Ectodermal cell (in vitro differentiated cells): ENCODE results near the gene NAA50.
A peak's percentile ranks its signal among the peaks of the same experiment; 100 is the strongest.

Source experiments
- H3K27ac ChIP-seq: 2 replicates; pipeline ENCODE4 v1.7.0; 2013; ENCODE audit warnings: mild to moderate bottlenecking, low read depth, low read length; ENCODE audit not compliant: insufficient read depth, poor library complexity, severe bottlenecking
- H3K27me3 ChIP-seq: 2 replicates; pipeline ENCODE4 v1.7.0; 2013; ENCODE audit warnings: mild to moderate bottlenecking, low read length; ENCODE audit not compliant: insufficient read depth, control insufficient read depth, poor library complexity, severe bottlenecking
- H3K36me3 ChIP-seq: one replicate; pipeline ENCODE4 v1.7.0; 2013; ENCODE audit warnings: low read length; ENCODE audit not compliant: control insufficient read depth, insufficient read depth
- H3K4me1 ChIP-seq: one replicate; pipeline ENCODE4 v1.7.0; 2013; ENCODE audit warnings: low read length; ENCODE audit not compliant: control insufficient read depth, insufficient read depth
- H3K4me3 ChIP-seq: 2 replicates; pipeline ENCODE4 v1.7.0; 2013; ENCODE audit warnings: low read depth, low read length, control low read depth; ENCODE audit not compliant: insufficient read depth
- H3K9me3 ChIP-seq: 2 replicates; pipeline ENCODE4 v1.7.0; 2013; ENCODE audit warnings: mild to moderate bottlenecking, low read length, moderate library complexity; ENCODE audit not compliant: control insufficient read depth
- WGBS, 2 experiments: methylation state at CpG; one replicate each; pipeline ENCODE4 v1.1.7; 2013; ENCODE audit warnings: missing lambda C conversion rate in 2 of 2; 5-methylcytosine and 5-hydroxymethylcytosine counted together

NAA50 gene

DNA sequence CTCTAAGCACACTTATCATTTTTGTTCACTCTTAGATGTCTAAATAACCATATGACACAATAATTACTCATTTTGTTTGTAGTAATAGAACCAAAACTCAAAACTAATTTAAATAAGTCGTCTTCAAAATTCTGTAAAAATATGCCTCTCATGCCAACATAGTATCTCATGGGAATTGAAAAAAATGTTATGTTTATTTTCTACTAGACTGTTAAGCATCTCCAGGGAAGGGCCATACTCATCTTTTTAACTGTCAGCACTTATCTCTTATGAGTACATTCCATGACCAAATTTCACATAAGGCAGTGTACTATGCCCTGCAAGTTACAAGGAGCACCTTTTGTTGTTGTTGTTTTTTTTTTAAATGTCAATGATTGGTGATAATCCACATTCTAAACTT is 31.3 kb downstream of the NAA50 start:
- H3K4me1 ChIP-seq: no peaks in the 10 kb centered on the region
- no CpG with 5 or more reads among the region's 1 CpG for WGBS, 2 experiments
- no peak overlapping the region for H3K4me3 ChIP-seq
- H3K27ac ChIP-seq: no peak overlapping the region
- H3K36me3 ChIP-seq: no peaks in the 10 kb centered on the region
- H3K27me3 ChIP-seq: no peaks in the 10 kb centered on the region
- no peaks in the 10 kb centered on the region for H3K9me3 ChIP-seq

DNA sequence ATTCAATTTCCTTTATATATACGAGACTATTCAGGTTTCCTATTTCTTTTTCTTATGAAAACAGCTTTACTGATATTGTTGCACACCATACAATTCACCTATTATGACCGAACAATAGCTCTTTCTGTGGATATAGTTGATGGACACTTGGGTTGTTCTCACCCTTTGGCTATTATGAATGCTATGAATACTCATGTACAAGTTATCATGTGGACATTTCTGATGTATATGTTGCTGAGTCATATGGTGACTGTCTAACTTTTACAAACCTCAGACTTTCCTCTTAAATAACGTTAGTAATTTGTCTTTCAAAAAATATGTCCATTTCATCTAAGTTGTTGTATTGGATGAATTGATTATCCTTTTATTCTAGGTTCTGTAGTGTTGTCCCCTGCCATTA is 33.9 kb downstream of the NAA50 start:
- WGBS, 2 experiments: 88 to 100% methylated on average over 1 of the region's 3 CpGs
- H3K36me3 ChIP-seq: no peaks in the 10 kb centered on the region
- no peaks in the 10 kb centered on the region for H3K27me3 ChIP-seq
- no peaks in the 10 kb centered on the region for H3K9me3 ChIP-seq
- H3K4me1 ChIP-seq: no peaks in the 10 kb centered on the region
- H3K27ac ChIP-seq: no peak overlapping the region
- no peak overlapping the region for H3K4me3 ChIP-seq

DNA sequence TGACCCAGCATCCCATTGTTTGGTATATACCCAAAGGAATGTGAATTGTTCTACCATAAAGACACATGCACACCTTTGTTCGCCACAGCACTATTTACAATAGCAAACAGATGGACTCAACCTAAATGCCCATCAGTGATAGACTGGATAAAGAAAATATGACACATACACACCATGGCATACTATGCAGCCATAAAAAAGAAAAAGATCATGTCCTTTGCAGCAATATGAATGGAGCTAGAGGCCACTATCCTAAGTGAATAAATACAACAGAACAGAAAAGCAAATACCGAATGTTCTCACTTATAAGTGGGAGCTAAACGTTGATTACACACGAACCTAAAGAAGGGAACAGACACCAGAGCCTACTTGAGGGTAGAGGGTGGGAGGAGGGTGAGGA is 38.2 kb downstream of the NAA50 start:
- Histone ChIP-seq H3K27ac (no peak overlapping the region), H3K4me3 (no peak overlapping the region), H3K9me3 (no peaks in the 10 kb centered on the region), H3K4me1 (no peaks in the 10 kb centered on the region), H3K36me3 (no peaks in the 10 kb centered on the region), H3K27me3 (no peaks in the 10 kb centered on the region)
- 90 to 93% methylated on average over 4 of the region's 4 CpGs for WGBS, 2 experiments

DNA sequence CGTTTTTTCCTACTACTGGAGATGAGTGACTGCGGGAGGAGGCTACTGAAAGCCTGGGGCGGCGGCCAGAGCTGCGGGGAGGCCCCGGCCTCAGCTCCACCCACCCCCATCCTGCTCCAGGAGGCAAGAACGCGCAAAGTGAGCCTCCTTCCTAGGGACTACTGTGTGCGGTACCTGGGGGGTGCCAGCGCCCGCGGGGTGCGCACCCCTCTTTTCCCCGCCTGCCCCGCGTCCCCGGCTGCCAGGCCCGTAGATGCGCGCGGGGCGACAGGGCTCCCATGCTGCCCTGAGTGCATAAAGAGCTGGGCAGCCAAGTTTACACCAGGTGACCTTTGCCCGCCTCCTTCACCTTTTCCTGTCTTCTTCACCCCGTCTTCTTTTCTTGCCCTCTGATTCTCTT is 47.1 kb downstream of the NAA50 start:
- 79 to 83% methylated on average over 24 of the region's 24 CpGs for WGBS, 2 experiments
- no peaks in the 10 kb centered on the region for H3K36me3 ChIP-seq
- H3K27ac ChIP-seq: no peak overlapping the region
- no peaks in the 10 kb centered on the region for H3K27me3 ChIP-seq
- H3K4me3 ChIP-seq: no peak overlapping the region
- no peaks in the 10 kb centered on the region for H3K9me3 ChIP-seq
- peaks cover 8% of the 10 kb centered on the region for H3K4me1 ChIP-seq

DNA sequence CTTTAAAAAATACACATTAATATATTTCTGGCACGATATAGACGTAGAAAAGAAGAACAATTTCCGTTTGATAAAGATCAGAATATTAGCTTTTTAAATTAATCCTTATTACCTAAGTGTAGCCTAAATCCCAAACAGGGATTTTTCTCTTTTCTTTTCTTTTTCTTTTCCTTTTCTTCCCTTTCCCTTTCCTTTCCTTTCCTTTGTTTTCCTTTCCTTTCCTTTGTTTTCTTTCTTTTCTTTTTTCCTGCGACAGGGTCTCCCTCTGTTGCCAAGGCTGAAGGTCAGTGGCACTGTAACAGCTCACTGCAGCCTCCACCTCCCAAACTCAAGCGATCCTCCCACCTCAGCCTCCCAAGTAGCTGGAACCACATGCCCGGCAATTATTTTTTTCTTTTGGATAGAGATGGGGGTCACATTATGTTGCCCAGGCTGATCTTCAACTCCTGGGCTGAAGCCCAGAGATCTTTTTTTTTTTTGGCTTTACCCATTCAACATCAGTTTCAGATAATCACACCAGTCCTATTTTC is 47.8 kb downstream of the NAA50 start:
- H3K9me3 ChIP-seq: no peaks in the 10 kb centered on the region
- no peaks in the 10 kb centered on the region for H3K27me3 ChIP-seq
- WGBS, 2 experiments: 94% methylated on average over 6 of the region's 6 CpGs
- no peaks in the 10 kb centered on the region for H3K36me3 ChIP-seq
- H3K4me1 ChIP-seq: peaks cover 8% of the 10 kb centered on the region
- no peak overlapping the region for H3K4me3 ChIP-seq
- H3K27ac ChIP-seq: no peak overlapping the region

DNA sequence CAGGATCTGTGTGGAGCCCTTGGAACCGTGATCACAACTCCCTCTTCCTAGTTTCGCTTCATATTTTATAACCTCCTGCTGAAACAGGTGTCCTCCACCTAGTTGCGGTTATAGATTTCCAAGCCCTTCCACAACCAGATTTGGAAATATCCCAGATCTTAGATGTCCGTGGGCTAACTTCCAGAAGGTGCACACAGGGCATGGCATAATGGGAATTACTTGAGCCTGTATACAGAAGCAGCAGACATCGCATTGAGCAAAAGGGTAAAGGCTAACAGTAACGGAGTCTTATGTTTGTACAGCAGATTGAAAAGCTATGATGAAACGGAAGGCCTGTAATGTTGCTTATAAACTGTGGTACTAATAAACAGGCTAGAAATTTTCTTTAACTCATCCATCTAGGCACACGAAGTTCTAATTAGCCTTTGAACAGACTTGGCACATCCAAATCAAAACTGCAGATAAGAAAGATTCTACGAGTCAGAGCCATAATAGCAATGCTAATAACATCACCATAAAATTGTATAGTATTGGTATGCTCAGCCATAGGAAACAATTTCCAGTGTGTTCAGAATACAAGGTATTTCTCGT is 48.5 kb downstream of the NAA50 start:
- Histone ChIP-seq H3K27me3 (no peaks in the 10 kb centered on the region), H3K4me3 (peak overlapping the region; percentile 66), H3K9me3 (no peaks in the 10 kb centered on the region), H3K27ac (no peak overlapping the region), H3K4me1 (peaks cover 8% of the 10 kb centered on the region), H3K36me3 (no peaks in the 10 kb centered on the region)
- 60 to 64% methylated on average over 10 of the region's 10 CpGs for WGBS, 2 experiments

DNA sequence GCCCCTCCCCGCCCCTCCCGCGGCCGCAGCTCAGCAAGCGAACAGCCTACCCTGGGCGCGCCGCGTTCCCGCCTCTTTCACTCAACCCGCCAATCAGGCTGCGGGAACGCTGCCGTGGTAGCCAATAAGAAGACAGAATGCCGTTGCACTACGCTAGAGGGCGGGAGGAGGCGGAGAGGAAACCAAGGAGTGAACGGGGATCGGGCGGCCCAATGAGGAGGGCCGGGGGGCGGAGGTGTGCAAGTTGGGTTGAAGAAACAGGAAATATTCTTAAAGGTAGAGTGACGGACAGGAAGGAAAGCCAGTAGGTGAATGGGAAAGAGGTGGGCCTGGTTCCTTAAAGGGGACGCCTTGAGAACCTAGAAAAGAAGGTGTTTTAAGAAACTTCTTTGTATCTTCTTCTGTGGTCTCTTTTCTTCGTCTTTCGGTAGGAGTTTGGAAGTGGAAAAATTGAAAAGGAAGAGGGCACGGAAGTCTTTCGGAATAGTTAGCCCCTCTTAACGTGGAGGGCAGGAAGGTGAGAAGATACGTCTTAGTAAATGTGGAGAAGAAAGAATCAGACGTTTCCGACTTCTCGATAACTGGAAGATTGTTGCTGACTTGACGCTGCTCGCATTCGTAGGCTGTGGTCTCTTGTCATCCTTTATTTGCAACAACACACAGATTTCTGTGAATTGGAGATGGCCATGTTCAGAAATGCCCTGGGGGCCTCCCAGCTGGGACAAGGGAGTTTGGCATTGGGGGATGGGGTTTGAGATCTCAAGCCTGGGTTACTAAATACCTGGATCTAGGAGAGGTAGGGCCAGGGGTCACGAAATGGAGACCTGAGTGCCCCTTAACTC is 49.2 kb downstream of the NAA50 start:
- H3K4me3 ChIP-seq: peak overlapping the region; percentile 66
- no peaks in the 10 kb centered on the region for H3K36me3 ChIP-seq
- peaks cover 8% of the 10 kb centered on the region for H3K4me1 ChIP-seq
- H3K27me3 ChIP-seq: no peaks in the 10 kb centered on the region
- no peak overlapping the region for H3K27ac ChIP-seq
- H3K9me3 ChIP-seq: no peaks in the 10 kb centered on the region
- WGBS, 2 experiments: 0 to 1% methylated on average over 35 to 38 of the region's 38 CpGs

DNA sequence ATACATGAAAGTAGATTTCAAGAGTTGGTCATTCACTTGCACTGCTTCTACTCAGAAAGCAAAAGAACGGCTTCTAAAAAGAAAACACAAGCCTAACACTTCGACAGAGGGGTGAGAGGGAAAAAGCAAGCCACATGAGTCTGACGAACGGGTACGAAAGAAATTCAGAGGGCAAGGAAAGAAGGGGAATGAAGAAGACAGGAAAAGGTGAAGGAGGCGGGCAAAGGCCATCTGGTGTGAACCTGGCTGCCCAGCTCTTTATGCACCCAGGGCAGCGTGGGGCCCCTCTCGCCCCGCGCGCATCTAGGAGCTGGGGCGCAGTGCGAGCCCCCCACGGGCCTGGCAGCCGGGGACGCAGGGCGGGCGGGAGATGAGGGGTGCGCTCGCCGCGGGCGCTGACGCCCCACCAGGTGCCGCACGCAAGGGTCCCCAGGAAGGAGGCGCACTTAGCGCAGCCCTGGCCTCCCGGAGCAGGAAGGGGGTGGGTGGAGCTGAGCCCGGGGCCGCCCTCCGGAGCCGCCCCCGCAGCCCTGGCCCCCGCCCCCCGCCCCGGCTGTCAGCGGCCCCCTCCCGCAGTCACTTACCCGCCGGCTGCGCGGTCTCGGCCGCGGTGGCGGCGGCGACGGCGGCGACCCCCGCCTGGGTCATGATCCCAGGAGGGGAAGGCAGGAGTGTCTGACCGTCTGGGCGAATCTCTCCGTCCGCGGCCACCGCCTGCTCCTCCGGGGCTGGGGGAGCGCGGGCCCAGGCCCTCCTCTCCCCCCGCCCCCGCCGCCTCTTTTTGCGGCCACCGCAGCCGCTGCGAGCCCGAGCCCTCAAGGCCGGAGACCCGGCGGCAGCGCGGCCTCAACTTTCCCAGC is 50.0 kb downstream of the NAA50 start, which contains the start of gene USF3:
USF3 (minus strand) TSS at position 857 of the 860 bp plus-strand sequence. CDS start 21,764 bp downstream, outside the sequence.
- 0 to 1% methylated on average over 65 to 75 of the region's 75 CpGs for WGBS, 2 experiments
- Histone ChIP-seq H3K27me3 (no peaks in the 10 kb centered on the region), H3K27ac (peak within 1 kb of the TSS; percentile 77), H3K36me3 (no peaks in the 10 kb centered on the region), H3K4me1 (peaks cover 8% of the 10 kb centered on the region), H3K9me3 (no peaks in the 10 kb centered on the region), H3K4me3 (peak within 1 kb of the TSS; percentile 66)

DNA sequence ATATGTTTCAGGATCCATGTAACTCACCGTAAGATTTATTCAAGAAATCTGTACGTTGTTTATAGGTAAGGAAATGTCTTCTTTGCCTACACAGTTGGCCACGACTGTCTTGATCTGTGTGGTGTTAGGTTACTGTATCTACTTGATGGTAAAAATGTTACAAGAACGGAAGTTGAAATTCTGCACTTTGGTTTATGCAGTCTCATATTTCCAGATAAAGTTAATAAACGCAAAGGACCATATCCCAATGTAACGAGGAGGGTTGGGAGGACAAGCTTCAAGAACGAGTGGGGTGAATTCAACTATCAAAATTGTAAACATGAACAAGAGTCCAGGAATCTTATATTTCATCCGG is 50.6 kb downstream of the NAA50 start:
- Histone ChIP-seq H3K36me3 (no peaks in the 10 kb centered on the region), H3K9me3 (no peaks in the 10 kb centered on the region), H3K4me1 (peaks cover 8% of the 10 kb centered on the region), H3K4me3 (peak overlapping the region; percentile 59), H3K27ac (no peak overlapping the region), H3K27me3 (no peaks in the 10 kb centered on the region)
- 50 to 53% methylated on average over 8 of the region's 8 CpGs for WGBS, 2 experiments

DNA sequence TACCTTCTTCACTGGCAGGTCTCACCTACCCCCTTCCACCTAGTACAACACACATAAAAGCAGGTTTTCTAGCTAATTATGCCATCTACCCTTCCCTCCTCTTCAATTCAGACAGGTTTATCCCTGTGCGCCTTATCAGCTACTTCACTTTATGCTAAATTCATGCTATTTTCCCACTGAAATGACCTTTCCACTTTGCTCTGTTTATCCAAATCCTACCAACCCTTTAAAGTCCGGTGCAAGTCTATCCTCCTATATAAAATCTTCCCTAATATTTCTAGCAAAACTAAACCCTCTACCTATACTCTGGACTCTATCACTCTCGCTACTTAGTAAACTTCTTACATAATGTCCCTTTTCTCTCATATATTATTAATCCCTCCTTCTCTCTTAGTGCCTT is 55.6 kb downstream of the NAA50 start:
- Histone ChIP-seq H3K27me3 (no peaks in the 10 kb centered on the region), H3K36me3 (no peaks in the 10 kb centered on the region), H3K4me1 (peaks cover 6% of the 10 kb centered on the region), H3K9me3 (no peaks in the 10 kb centered on the region), H3K27ac (no peak overlapping the region), H3K4me3 (no peak overlapping the region)
- WGBS, 2 experiments: 92 to 93% methylated on average over 3 of the region's 3 CpGs
